ENCODE data around the gene REPS1. TPM values are rescaled to one million over a fixed set of nuclear protein-coding genes. Genes with fewer than 3 reads are reported as not detected.

Gene REPS1, protein sequence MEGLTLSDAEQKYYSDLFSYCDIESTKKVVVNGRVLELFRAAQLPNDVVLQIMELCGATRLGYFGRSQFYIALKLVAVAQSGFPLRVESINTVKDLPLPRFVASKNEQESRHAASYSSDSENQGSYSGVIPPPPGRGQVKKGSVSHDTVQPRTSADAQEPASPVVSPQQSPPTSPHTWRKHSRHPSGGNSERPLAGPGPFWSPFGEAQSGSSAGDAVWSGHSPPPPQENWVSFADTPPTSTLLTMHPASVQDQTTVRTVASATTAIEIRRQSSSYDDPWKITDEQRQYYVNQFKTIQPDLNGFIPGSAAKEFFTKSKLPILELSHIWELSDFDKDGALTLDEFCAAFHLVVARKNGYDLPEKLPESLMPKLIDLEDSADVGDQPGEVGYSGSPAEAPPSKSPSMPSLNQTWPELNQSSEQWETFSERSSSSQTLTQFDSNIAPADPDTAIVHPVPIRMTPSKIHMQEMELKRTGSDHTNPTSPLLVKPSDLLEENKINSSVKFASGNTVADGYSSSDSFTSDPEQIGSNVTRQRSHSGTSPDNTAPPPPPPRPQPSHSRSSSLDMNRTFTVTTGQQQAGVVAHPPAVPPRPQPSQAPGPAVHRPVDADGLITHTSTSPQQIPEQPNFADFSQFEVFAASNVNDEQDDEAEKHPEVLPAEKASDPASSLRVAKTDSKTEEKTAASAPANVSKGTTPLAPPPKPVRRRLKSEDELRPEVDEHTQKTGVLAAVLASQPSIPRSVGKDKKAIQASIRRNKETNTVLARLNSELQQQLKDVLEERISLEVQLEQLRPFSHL
- total RNA-seq (2022; extraction: Qiagen RNA extraction; ENCODE audit: low read depth), result 19.2 to 22.8 TPM (median 21.2 TPM) in 5 replicates

DNA sequence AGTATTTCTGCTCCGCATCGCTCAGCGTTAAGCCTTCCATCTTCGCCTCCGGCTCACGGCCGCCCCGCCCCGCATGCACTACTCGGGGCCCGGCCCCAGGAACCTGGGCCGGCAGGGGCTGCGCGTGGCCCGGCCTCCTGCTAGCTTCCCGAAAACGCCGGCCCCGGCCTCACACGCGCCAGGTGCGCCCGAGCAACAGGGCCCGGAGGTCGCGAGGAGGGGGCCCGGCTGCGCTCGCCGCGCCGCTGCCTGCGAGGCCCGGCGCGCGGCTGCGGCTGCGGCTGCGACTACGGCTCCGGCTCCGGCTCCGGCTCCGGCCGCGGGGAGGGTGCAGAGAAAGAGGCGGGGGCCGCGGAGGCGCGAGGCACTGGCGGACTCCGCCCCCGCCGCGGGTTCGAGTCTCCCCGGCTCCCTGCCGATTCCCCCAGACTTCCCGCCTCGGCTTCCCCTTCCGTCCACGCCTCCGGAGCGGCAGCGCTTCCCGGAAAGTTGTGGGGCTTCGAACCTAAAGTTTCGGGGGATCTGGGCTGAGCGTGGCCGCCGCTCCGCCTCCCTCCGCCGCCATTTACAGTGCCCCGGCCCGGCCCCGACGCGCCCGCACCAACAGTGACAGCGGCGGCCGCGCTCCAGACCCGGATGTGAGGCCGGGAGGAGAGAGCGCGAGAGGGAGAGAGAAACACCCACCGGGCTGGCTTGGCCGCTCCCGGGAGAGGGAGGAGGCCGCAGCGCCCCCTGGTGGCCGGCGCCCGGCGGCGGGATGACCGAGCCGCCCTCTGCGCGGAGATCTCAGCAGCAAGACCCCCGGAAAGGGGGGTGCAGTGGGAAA is at the start of gene REPS1:
REPS1 (minus strand) TSS at position 611 of the 826 bp plus-strand sequence; CDS start at position 40, 571 bp downstream.

DNA sequence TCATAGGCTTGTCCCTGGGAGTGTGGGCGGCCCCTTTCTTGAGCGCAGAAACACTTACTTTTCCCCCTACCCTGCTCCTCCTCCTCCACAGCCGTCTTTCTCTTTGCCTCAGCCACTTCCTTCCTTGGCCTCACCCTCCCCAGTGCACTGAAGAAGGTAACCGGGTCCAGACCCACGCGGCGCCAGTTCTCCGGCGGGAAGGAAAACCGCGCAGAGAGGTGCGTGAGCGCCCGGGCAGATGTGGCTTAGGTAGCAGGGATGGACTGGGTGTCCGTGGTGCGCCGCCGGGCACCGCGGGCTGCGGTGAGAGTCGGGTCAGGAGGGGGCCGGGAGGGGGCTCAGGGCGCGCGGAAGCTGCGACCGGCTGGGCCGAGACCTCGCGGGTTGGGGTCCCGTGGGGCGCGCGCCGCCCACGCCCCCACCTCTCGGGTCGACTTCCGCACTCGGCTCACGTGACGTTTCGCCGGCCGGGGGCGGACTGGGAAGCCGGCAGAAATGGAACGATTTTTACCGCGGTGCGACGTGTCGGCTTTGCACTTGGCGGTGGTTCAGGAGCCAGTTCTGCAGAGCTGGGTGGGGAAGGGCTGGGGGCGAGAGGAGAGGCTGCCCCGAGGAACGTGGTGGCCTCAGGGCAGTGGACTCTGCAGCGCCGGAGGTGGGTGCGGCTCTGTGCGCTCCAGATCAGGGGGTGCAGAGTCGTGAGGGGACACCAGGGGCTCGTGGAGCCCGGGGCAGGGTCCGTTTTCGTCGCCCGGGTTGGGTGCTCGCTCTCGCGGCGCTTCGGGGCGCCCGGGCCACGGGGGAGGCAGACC is 40.8 kb upstream of the REPS1 start, which contains the start of gene ABRACL:
ABRACL (plus strand) TSS at position 88 of the 812 bp plus-strand sequence. CDS start 5,416 bp downstream, outside the sequence.

Other genes starting within 250 kb of the REPS1 start
- 11.7 to 14.0 TPM (median 12.8 TPM) in 5 replicates for gene CCDC28A, start 214.5 kb downstream of the REPS1 start, total RNA-seq (2022; extraction: Qiagen RNA extraction; ENCODE audit: low read depth)
- gene ECT2L, start 192.2 kb downstream of the REPS1 start, total RNA-seq (2022; extraction: Qiagen RNA extraction; ENCODE audit: low read depth), result not detected in 5 replicates
- 44.7 to 62.1 TPM (median 48.6 TPM) in 5 replicates for gene ABRACL, start 40.5 kb upstream of the REPS1 start, total RNA-seq (2022; extraction: Qiagen RNA extraction; ENCODE audit: low read depth)
- gene HECA, start 146.8 kb upstream of the REPS1 start, total RNA-seq (2022; extraction: Qiagen RNA extraction; ENCODE audit: low read depth), result 1.3 to 2.3 TPM (median 1.9 TPM) in 5 replicates